GM13976 (cell line): Measurements from ENCODE around the gene TAPBPL.
"Not testable (repeated sequence)": the region's sequence is repeated elsewhere in the genome, so short reads cannot be mapped to it uniquely, and the experiment has no call there.

Source experiments
- DNase-seq: peaks from one replicate; pipeline ENCODE4 v3.0.0; 2012; ENCODE audit warnings: low spot score
- in situ Hi-C: fragments of 300-500 bp; cut with MboI; formaldehyde crosslinking; loops from one replicate; pipeline ENCODE4 v1.12.0; 2022; ENCODE audit warnings: low sequenced_read_pairs, mixed read lengths, inconsistent platforms; ENCODE audit not compliant: unreplicated experiment
- TF ChIP-seq, protein P1 (sequence below): IDR thresholded peaks from 2 replicates; pipeline ENCODE4 v1.5.1; 2012; ENCODE audit warnings: borderline replicate concordance, mild to moderate bottlenecking; ENCODE audit not compliant: insufficient read depth; ENCODE audit errors: extremely low read depth, missing control alignments, control extremely low read depth

Gene TAPBPL

DNA sequence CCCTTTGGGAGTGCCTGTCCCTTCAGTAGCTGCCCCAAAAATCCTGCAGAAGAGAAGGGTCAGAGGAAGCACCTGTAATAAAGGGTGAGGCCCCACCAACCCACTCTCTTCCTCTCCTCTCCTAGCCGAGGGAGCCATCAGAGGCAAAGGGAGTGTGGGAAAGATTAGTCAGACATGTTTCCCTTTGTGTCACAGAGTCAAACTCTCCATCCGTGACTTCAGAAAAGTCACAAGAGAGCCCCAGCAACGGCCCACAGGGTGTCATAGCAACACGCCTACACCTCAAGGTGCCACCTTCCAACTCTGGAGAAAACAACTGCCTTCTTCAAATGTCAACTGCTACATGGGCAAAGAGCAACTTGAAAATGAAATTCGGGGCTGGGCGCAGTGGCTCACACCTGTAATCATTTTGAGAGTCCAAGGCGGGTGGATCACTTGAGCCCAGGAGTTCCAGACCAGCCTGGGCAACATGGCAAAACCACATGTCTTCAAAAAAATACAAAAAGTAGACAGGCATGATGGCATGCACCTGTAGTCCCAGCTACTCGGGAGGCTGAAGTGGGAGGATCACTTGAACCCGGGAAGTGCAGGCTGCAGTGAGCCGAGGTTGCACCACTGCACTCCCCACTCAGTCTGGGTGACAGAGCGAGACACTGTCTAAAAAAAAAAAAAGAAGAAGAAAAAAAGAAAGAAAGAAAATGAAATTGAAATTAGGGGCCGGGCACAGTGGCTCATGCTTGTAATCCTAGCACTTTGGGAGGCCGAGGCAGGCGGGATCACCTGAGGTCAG, 24.8 kb upstream of the TAPBPL start:
- peak; percentile 80 for DNase-seq
- in situ Hi-C loops: loop anchor here (10.0 kb wide), 1 partner anchor 118 kb away; no protein-coding TSS in a partner anchor
- TF ChIP-seq, protein P1, sequence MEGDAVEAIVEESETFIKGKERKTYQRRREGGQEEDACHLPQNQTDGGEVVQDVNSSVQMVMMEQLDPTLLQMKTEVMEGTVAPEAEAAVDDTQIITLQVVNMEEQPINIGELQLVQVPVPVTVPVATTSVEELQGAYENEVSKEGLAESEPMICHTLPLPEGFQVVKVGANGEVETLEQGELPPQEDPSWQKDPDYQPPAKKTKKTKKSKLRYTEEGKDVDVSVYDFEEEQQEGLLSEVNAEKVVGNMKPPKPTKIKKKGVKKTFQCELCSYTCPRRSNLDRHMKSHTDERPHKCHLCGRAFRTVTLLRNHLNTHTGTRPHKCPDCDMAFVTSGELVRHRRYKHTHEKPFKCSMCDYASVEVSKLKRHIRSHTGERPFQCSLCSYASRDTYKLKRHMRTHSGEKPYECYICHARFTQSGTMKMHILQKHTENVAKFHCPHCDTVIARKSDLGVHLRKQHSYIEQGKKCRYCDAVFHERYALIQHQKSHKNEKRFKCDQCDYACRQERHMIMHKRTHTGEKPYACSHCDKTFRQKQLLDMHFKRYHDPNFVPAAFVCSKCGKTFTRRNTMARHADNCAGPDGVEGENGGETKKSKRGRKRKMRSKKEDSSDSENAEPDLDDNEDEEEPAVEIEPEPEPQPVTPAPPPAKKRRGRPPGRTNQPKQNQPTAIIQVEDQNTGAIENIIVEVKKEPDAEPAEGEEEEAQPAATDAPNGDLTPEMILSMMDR: no peak

DNA sequence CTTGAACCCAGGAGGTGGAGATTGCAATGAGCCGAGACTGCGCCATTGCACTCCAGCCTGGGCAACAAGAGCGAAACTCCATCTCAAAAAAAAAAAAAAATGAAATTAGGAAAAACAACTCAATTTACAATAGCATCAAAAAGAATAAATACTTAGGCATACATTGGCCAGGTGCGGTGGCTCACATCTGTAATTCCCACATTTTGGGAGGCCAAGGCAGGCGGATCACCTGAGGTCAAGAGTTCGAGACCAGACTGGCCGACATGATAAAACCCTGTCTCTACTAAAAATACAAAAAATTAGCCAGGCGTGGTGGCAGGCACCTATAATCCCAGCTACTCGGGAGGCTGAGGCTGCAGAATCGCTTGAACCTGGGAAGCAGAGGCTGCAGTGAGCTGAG, 24.0 kb upstream of the TAPBPL start:
- in situ Hi-C loops: loop anchor here (10.0 kb wide), 1 partner anchor 117 kb away; no protein-coding TSS in a partner anchor
- not testable (repeated sequence) for DNase-seq

DNA sequence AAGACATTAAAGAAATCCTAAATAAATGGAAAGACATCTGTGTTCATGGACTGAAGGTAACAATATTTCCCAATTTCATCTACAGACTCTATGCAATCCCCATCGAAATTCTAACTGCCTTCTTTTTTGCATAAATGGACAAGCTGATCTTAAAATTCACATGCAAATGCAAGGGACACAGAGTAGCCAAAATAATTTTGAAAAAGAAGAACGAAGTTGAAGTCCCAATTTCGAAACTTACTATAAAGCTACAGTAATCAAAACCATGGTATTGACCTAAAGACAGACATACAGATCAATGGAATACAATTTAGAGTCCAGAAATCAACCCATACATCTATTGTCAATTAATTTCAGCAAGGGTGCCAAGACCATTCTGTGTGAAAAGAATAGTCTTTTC, 23.5 kb upstream of the TAPBPL start:
- in situ Hi-C loops: loop anchor here (10.0 kb wide), 1 partner anchor 116 kb away; no protein-coding TSS in a partner anchor
- DNase-seq: no peak
- TF ChIP-seq, protein P1: no peak

DNA sequence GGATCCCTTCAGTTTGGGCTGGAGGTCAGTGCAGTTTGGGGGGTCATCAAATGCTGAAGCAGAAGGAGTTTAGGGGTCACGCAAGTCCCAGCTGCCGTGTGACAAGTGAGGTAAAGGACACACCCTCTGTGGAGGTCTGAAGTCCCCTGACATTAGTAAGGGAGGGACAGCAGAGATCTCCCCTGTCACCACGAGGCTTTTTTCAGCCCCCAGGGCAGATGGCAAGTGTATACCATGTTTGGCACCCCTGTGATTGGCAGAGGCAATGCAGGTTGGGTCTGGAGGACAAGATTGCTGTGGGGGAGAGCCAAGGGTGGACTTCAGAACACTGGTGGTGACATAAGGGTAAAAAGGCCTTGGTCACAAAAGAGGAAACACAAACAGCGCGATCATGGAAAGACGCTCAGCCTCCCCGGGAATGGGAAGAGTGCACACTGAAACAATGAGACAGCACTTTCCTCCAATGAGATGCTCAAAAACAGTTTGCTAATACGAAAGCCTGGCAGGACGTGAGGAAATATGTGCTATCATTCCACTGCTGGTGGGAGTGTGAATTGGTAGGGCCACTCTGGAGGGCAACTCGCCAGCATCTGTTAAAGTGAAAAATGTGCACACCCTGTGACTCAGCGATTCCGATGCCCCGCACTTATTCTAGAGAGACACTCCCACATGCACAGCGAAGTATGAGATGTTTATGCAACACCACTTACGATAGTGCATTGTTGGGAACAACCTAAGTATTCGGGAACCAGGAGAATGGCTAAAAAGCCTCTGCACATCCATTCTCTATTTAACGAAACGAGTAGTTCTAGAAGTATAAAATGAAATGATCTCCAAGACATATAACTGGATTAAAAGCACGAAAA, 21.5 kb upstream of the TAPBPL start:
- in situ Hi-C loops: no loop called here
- TF ChIP-seq, protein P1: no peak
- DNase-seq: no peak

DNA sequence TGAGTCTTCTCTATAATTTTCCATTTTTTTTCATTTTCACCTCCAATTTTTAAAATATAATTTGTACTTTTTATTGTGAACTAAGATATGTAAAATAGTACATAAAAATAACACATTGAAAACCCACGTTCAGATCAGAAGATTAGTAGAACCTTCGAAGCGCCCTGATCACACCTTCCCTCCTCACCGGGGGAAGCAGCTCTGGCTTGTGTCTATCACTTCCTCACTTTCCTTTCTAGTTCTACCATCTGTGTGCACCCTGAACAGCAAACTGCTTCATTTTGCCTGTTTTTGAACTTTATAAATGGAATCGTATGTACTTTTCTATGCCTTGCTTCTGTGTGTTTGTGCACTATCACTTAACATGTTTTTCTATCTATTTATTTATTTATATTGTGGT, 18.9 kb upstream of the TAPBPL start:
- in situ Hi-C loops: no loop called here
- no peak for DNase-seq
- TF ChIP-seq, protein P1: no peak

DNA sequence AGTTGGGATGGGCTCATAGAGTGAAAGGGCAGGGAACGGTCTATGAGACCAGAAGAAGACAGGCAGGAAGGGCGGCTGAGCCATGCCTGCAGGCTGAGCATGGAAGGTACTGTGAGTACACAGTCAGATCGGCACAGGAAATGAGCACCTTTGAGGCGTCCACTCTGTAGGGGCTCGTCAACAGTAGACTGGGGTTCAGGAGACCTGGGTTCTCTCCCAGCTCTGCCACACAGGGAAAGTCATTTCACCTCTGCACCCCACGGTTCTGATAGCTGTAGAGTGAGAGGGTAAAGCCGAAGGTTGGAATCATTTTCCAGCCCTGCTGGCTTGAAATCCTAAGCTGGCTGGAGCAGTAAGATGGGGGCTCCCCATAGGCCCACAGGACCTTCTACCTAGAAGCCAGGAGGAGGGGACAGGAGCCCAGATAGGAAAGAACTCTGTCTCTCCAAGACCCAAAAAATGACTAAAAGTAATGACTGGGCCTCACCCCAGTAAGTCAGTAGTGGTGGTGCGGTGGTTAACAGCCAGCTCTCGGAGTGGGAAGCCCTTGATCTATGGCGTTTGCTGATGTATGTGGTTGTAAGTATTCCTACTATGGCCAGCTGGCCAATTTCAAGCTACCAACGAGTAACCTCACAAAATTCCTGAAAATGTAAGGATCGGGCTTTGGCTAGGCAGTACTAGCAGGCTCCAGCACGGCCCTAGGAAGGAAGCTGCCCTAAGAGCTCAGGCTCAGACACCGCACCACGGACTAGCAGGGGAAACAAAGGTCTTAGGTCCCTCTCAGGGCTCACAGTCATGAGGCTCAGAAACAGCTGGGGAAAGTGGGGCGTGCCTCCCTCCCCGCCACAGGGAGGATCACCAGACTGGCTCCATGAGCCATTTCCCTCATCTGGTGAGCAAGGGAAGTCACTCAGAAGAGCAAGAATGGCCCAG, 17.4 kb upstream of the TAPBPL start:
- no peak for DNase-seq
- in situ Hi-C loops: no loop called here
- TF ChIP-seq, protein P1: no peak
